ENCODE measurements around the gene LILRA6.

DNA sequence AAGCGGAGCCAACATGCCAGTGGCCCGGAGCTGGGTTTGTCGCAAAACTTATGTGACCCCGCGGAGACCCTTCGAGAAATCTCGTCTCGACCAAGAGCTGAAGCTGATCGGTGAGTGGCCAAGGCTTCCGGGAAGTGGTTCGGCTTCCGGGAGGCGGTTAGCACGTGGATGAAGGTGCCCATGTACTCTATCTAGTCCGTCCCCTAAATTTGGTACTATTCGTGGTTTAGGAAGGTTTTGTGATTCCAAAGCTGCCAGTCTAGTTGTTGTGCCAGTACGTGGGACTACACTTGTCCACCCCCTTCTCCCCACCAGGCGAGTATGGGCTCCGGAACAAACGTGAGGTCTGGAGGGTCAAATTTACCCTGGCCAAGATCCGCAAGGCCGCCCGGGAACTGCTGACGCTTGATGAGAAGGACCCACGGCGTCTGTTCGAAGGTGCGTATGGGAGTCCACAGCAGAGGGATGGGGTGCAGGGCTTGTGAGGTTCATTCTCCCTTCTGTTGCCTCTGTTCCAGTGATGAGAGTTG, 41.4 kb downstream of the LILRA6 start:
- TF ChIP-seq, protein P1, sequence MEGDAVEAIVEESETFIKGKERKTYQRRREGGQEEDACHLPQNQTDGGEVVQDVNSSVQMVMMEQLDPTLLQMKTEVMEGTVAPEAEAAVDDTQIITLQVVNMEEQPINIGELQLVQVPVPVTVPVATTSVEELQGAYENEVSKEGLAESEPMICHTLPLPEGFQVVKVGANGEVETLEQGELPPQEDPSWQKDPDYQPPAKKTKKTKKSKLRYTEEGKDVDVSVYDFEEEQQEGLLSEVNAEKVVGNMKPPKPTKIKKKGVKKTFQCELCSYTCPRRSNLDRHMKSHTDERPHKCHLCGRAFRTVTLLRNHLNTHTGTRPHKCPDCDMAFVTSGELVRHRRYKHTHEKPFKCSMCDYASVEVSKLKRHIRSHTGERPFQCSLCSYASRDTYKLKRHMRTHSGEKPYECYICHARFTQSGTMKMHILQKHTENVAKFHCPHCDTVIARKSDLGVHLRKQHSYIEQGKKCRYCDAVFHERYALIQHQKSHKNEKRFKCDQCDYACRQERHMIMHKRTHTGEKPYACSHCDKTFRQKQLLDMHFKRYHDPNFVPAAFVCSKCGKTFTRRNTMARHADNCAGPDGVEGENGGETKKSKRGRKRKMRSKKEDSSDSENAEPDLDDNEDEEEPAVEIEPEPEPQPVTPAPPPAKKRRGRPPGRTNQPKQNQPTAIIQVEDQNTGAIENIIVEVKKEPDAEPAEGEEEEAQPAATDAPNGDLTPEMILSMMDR (IDR thresholded peaks at IDR 0.05; ENCODE audit: insufficient read depth, low read length, poor library complexity, severe bottlenecking), result no peak
- no peak for TF ChIP-seq EZH2phosphoT487 (conservative IDR thresholded peaks at IDR 0.05; ENCODE audit: low read length)
